HG03460 (cell line): ENCODE measurements around the gene PCDHGA5.
"Not testable (repeated sequence)": the region's sequence is repeated elsewhere in the genome, so short reads cannot be mapped to it uniquely, and the experiment has no call there.

Experiments
- ATAC-seq: cut with Tn5 transposase; IDR thresholded peaks from one replicate; pipeline ENCODE4 v1.9.1; 2021; ENCODE audit not compliant: unreplicated experiment

The PCDHGA5 gene

DNA sequence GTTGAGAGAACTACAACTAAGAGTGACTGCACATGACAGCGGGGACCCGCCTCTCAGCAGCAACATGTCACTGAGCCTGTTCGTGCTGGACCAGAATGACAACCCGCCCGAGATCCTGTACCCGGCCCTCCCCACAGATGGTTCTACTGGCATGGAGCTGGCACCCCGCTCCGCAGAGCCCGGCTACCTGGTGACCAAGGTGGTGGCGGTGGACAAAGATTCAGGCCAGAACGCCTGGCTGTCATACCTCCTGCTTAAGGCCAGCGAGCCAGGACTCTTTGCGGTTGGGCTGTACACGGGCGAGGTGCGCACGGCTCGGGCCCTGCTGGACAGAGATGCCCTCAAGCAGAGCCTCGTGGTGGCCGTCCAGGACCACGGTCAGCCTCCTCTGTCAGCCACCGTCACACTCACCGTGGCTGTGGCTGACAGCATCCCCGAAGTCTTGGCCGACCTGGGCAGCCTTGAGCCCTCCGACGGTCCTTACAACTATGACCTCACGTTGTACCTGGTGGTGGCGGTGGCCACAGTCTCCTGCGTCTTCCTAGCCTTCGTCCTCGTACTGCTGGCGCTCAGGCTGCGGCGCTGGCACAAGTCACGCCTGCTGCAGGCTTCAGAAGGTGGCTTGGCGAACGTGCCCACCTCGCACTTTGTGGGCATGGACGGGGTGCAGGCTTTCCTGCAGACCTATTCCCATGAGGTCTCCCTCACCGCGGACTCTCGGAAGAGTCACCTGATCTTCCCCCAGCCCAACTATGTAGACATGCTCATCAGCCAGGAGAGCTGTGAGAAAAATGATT is 20.7 kb downstream of the PCDHGA5 start:
- no peak for ATAC-seq

DNA sequence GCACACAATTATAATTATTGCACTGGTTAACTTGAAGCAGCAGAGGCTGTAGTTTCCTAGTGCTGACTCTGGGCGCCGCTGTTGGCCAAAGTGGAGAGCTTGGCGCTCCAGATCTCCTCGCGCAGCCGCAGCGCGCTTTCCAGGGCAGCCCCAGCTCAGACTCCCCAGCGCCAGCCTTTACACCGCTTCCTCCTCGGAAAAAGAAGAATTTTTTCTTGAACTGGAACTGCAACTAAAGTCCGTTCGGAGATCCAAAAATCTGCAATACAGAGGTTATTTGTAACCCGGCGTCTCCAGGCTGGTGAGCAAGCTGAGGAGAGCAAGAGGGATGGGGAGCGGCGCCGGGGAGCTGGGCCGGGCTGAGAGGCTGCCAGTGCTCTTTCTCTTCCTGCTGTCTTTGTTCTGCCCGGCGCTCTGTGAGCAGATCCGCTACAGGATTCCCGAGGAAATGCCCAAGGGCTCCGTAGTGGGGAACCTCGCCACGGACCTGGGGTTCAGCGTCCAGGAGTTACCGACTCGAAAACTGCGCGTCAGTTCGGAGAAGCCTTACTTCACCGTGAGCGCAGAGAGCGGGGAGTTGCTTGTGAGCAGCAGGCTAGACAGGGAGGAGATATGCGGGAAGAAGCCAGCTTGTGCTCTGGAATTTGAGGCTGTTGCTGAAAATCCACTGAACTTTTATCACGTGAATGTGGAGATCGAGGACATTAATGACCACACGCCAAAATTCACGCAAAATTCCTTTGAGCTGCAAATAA is 23.8 kb downstream of the PCDHGA5 start, which contains the start of gene PCDHGB4:
TSS of gene PCDHGB4 (plus strand) at position 142 of the 755 bp plus-strand sequence. CDS start at position 329, 187 bp downstream.
- ATAC-seq: not testable (repeated sequence)

DNA sequence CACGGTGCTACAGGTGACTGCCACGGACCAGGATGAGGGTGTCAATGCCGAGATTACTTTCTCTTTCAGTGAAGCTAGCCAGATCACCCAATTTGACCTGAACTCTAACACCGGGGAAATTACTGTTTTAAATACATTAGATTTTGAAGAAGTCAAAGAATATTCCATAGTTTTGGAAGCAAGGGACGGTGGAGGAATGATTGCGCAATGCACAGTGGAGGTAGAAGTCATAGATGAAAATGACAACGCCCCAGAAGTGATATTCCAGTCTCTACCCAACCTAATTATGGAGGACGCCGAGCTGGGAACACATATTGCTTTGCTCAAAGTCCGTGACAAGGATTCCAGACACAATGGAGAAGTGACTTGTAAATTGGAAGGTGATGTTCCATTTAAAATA is 24.7 kb downstream of the PCDHGA5 start:
- ATAC-seq: no peak

DNA sequence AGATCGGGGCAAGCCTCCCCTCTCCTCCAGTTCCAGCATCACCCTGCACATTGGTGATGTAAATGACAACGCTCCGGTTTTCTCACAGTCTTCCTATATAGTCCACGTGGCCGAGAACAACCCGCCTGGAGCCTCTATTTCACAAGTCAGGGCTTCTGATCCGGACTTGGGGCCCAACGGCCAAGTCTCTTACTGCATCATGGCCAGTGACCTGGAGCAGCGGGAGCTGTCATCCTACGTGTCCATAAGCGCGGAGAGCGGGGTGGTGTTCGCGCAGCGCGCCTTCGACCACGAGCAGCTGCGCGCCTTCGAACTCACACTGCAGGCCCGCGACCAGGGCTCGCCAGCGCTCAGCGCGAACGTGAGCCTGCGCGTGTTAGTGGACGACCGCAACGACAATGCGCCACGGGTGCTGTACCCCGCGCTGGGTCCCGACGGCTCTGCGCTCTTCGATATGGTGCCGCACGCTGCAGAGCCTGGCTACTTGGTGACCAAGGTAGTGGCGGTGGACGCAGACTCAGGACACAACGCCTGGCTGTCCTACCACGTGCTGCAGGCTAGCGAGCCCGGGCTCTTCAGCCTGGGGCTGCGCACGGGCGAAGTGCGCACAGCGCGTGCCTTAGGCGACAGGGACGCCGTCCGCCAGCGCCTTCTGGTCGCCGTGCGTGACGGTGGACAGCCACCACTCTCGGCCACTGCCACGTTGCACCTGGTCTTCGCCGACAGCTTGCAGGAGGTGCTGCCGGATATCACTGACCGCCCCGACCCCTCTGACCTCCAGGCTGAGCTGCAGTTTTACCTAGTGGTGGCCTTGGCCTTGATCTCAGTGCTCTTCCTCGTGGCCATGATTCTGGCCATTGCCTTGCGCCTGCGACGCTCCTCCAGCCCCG is 25.4 kb downstream of the PCDHGA5 start:
- ATAC-seq: no peak

DNA sequence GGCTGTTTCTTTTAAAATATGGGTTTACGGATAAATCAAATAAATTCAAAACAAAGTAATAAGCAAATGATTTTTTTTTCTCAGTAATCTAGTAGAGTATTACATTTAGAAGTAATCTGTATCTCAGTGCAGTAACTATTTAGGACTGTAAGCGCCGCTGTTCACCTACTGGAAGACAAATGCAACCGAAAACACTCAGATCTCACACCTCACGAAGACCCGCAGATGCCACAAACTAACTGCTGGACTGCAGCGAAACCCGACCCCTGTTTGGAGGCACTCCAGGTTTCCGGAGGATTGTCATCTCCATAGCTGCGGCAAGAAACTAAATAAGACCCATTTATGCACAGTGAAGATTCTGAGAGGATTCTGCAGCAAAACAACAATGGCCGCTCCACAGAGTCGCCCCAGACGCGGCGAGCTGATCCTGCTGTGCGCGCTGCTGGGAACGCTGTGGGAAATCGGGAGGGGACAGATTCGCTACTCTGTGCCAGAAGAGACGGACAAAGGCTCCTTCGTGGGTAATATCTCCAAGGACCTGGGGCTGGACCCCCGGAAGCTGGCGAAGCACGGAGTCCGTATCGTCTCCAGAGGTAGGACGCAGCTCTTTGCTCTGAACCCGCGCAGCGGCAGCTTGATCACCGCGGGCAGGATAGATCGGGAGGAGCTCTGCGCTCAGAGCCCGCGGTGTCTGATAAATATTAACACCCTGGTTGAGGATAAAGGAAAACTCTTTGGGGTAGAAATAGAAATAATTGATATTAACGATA is 28.7 kb downstream of the PCDHGA5 start, which contains the start of gene PCDHGA8:
TSS of gene PCDHGA8 (plus strand) at position 205 of the 770 bp plus-strand sequence. CDS start at position 386, 181 bp downstream.
- no peak for ATAC-seq

DNA sequence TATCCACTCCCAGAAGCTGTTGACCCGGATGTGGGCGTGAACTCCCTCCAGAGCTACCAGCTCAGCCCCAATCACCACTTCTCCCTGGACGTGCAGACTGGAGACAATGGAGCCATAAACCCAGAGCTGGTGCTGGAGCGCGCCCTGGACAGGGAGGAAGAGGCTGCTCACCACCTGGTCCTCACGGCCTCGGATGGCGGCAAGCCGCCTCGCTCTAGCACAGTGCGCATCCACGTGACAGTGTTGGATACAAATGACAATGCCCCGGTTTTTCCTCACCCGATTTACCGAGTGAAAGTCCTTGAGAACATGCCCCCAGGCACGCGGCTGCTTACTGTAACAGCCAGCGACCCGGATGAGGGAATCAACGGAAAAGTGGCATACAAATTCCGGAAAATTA is 29.3 kb downstream of the PCDHGA5 start:
- no peak for ATAC-seq

DNA sequence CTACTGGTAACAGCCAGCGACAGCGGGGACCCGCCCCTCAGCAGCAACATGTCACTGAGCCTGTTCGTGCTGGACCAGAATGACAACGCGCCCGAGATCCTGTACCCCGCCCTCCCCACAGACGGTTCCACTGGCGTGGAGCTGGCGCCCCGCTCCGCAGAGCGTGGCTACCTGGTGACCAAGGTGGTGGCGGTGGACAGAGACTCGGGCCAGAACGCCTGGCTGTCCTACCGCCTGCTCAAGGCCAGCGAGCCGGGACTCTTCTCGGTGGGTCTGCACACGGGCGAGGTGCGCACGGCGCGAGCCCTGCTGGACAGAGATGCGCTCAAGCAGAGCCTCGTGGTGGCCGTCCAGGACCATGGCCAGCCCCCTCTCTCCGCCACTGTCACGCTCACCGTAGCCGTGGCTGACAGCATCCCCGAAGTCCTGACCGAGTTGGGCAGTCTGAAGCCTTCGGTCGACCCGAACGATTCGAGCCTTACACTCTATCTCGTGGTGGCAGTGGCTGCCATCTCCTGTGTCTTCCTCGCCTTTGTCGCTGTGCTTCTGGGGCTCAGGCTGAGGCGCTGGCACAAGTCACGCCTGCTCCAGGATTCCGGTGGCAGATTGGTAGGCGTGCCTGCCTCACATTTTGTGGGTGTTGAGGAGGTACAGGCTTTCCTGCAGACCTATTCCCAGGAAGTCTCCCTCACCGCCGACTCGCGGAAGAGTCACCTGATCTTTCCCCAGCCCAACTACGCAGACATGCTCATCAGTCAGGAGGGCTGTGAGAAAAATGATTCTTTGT is 30.6 kb downstream of the PCDHGA5 start:
- not testable (repeated sequence) for ATAC-seq

DNA sequence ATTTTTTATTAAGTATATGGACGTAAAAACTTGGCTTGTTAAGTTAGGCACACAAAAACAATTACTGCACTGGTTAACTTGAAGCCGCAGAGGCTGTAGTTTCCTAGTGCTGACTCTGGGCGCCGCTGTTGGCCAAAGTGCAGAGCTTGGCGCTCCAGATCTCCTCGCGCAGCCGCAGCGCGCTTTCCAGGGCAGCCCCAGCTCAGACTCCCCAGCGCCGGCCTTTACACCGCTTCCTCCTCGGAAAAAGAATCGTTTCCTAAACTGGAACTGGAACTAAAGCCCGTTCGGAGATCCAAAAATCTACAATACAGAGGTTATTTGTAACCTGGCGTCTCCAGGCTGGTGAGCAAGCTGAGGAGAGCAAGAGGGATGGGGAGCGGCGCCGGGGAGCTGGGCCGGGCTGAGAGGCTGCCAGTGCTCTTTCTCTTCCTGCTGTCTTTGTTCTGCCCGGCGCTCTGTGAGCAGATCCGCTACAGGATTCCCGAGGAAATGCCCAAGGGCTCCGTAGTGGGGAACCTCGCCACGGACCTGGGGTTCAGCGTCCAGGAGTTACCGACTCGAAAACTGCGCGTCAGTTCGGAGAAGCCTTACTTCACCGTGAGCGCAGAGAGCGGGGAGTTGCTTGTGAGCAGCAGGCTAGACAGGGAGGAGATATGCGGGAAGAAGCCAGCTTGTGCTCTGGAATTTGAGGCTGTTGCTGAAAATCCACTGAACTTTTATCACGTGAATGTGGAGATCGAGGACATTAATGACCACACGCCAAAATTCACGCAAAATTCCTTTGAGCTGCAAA is 34.0 kb downstream of the PCDHGA5 start, which contains the start of gene PCDHGB5:
TSS of gene PCDHGB5 (plus strand) at position 192 of the 796 bp plus-strand sequence. CDS start at position 373, 181 bp downstream.
- peak; percentile 87 for ATAC-seq

DNA sequence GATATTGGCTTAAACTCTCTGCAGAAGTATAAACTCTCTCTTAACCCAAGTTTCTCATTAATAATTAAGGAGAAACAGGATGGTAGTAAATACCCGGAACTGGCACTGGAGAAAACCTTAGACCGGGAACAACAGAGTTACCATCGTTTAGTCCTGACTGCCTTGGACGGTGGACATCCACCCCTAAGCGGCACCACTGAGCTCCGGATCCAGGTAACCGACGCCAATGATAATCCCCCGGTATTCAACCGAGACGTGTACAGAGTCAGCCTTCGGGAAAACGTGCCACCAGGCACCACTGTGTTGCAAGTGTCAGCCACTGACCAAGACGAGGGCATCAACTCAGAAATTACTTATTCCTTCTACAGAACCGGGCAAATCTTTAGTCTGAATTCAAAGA is 34.6 kb downstream of the PCDHGA5 start:
- ATAC-seq: no peak

DNA sequence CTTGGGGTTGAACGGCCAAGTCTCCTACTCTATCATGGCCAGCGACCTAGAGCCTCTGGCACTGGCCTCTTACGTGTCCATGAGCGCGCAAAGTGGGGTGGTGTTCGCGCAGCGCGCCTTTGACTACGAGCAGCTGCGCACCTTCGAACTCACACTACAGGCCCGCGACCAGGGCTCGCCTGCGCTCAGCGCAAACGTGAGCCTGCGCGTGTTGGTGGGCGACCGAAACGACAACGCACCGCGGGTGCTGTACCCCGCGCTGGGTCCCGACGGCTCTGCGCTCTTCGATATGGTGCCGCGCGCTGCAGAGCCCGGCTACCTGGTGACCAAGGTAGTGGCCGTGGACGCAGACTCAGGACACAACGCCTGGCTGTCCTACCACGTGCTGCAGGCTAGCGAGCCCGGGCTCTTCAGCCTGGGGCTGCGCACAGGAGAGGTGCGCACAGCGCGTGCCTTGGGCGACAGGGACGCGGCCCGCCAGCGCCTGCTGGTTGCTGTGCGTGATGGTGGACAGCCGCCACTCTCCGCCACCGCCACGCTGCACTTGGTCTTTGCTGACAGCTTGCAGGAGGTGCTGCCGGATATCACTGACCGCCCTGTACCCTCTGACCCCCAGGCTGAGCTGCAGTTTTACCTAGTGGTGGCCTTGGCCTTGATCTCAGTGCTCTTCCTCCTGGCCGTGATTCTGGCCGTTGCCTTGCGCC is 35.7 kb downstream of the PCDHGA5 start:
- no peak for ATAC-seq

DNA sequence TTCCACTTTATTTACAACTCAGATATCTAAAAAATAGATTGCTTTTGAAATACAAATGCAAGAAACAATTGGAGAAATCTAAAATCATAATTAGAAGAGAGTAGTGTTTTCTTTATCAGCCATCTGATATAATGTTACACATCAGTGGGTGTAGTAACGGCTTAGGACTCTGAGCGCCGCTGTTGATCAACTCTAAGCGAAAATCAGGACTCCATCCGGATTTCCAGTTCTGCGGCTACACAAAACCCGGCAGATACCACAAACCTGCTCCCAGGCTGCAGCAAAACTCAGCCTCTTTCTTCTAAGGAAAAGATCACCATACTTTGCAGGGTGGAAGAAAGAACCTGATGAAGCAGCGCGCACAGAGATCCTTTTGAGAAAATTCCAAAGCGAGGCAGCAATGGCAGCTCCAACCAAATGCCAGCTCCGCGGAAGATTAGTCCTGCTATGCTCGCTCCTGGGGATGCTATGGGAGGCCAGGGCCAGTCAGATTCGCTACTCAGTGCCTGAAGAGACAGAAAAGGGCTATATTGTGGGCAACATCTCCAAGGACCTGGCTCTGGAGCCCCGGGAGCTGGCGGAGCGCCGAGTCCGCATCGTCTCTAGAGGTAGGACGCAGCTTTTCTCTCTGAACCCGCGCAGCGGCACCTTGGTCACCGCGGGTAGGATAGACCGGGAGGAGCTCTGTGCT is 38.7 kb downstream of the PCDHGA5 start, which contains the start of gene PCDHGA9:
TSS of gene PCDHGA9 (plus strand) at position 226 of the 691 bp plus-strand sequence. CDS start at position 401, 175 bp downstream.
- no peak for ATAC-seq

DNA sequence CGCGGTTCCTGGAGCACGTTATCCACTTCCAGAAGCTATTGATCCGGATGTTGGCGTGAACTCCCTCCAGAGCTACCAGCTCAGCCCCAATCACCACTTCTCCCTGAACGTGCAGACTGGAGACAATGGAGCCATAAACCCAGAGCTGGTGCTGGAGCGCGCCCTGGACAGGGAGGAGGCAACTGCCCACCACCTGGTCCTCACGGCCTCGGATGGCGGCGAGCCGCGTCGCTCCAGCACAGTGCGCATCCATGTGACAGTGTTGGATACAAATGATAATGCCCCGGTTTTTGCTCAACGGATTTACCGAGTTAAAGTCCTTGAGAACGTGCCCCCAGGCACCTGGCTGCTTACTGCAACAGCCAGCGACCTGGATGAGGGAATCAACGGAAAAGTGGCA is 39.4 kb downstream of the PCDHGA5 start:
- ATAC-seq: no peak

DNA sequence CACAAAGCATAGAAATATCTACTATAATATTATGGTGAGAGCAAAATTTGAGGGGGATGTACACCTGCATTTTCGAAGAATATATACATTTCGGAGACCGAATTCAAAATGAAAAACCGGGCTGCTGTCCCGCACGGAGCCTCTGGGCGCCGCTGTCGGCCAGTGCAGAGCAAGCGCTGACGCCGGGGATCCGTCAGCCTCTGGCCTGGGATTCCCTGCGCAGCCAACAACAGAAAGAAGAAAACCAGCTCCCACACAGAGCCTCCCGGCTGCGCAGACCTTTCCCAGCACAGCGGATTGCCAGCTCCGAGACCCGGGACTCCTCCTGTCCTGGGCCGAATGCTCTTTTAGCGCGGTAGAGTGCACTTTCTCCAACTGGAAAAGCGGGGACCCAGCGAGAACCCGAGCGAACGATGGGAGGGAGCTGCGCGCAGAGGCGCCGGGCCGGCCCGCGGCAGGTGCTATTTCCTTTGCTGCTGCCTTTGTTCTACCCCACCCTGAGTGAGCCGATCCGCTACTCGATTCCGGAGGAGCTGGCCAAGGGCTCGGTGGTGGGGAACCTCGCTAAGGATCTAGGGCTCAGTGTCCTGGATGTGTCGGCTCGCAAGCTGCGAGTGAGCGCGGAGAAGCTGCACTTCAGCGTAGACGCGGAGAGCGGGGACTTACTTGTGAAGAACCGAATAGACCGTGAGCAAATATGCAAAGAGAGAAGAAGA is 44.0 kb downstream of the PCDHGA5 start, which contains the start of gene PCDHGB6:
TSS of gene PCDHGB6 (plus strand) at position 232 of the 716 bp plus-strand sequence. CDS start at position 414, 182 bp downstream.
- not testable (repeated sequence) for ATAC-seq

DNA sequence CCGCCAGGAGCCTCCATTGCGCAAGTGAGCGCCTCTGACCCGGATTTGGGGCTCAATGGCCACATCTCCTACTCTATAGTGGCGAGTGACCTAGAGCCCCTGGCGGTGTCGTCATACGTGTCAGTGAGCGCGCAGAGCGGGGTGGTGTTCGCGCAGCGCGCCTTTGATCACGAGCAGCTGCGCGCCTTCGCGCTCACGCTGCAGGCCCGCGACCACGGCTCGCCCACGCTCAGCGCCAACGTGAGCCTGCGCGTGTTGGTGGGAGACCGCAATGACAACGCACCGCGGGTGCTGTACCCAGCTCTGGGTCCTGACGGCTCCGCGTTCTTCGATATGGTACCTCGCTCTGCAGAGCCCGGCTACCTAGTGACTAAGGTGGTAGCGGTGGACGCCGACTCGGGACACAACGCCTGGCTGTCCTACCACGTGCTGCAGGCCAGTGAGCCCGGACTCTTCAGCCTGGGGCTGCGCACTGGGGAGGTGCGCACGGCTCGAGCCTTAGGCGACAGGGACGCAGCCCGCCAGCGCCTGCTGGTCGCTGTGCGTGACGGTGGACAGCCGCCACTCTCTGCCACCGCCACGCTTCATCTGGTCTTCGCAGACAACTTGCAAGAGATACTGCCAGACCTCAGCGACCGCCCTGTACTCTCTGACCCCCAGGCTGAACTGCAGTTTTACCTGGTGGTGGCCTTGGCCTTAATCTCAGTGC is 45.8 kb downstream of the PCDHGA5 start:
- no peak for ATAC-seq

DNA sequence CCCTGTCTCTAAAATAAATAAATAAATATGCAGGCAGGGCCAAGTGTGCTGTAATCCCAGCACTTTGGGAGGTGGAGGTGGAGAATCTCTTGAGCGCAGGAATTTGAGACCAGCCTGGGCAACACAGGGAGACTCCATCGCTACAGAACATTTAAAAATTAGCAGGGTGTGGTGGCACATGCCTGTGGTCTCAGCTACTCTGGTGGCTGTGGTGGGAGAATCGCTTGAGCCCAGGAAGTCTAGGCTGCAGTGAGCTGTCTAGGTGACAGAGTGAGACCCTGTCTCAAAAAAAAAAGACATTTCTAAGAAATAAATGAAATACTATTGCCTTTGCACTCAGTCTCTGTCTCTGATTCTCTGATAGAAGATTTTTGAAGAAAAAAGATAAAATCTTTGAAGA is 47.6 kb downstream of the PCDHGA5 start:
- ATAC-seq: no peak
